Left lung (tissue), 10 donors: ENCODE data around the gene RAMP3. TPM values are rescaled to one million over a fixed set of nuclear protein-coding genes. Genes with fewer than 3 reads are reported as not detected.
A peak's percentile ranks its signal among the peaks of the same experiment; 100 is the strongest.

Experiments
- ATAC-seq: fragments of 200-7000 bp; cut with Tn5 transposase; one replicate; pipeline ENCODE4 v1.9.1; 2020; ENCODE audit warnings: moderate library complexity
- DNase-seq, 4 donors: peaks; one replicate each; pipeline ENCODE4 v3.0.0-alpha.2; 2013 to 2020
- H3K27ac ChIP-seq, 2 donors: fragments of 200-600 bp; sonication (generic) in 1 of 2; one replicate each; pipeline versions ENCODE4 v1.5.0 to v1.8.0; 2020 to 2021
- H3K27me3 ChIP-seq, 2 donors: fragments of 200-600 bp; sonication (generic) in 1 of 2; one replicate each; pipeline versions ENCODE4 v1.5.0 to v1.8.0; 2020 to 2021
- H3K36me3 ChIP-seq, 2 donors: fragments of 200-600 bp; sonication (generic) in 1 of 2; one replicate each; pipeline versions ENCODE4 v1.5.0 to v1.8.0; 2020 to 2021
- H3K4me1 ChIP-seq, 2 donors: fragments of 200-600 bp; one replicate each; pipeline ENCODE4 v1.8.0; 2021
- H3K4me3 ChIP-seq, 2 donors: fragments of 200-600 bp; sonication (generic) in 1 of 2; one replicate each; pipeline versions ENCODE4 v1.5.0 to v1.8.0; 2020 to 2021; ENCODE audit warnings: mild to moderate bottlenecking in 1 of 2
- H3K9me3 ChIP-seq, 2 donors: fragments of 200-600 bp; sonication (generic) in 1 of 2; one replicate each; pipeline versions ENCODE4 v1.5.0 to v1.8.0; 2020 to 2021
- CTCF ChIP-seq, 2 donors: fragments of 200-600 bp; sonication (generic) in 1 of 2; IDR thresholded peaks; one replicate each; pipeline versions ENCODE4 v1.5.0 to v1.8.0; 2021; ENCODE audit warnings: antibody characterized with exemption in 2 of 2
- intact Hi-C, 2 donors: fragments of 100-400 bp; cut with DNase I; formaldehyde crosslinking; loops; one replicate each; pipeline versions ENCODE4 v1.11.2 to v1.14.2; 2022
- polyA plus RNA-seq, 6 donors: library from polyadenylated mRNA; unstranded; fragments of 120-200 nt; gene quantifications; one replicate each; pipeline ENCODE4 v1.2.1, GENCODE V29; 2013; ENCODE audit not compliant: insufficient read length in 6 of 6
- total RNA-seq, 2 donors: library from RNA; stranded (reverse); fragmentation: NEBNext Ultra II Directional; extraction: Animal tissue kit (Norgen Biotek cat#: 25700); gene quantifications; one replicate each; pipeline ENCODE4 v1.2.1, GENCODE V29; 2021
- donor health status: DM: no; HTN: yes; CAD: no.
- donor health status: DM: no; HTN: no; CAD: no.

RAMP3 gene
- total and polyA plus RNA-seq, 8 donors: 12.5 to 89.9 (median 23.2) TPM

- intact Hi-C loops: loop anchor here in 1 of 2 donors (10.0 kb wide), 2 partner anchors 166 to 276 kb away; no protein-coding TSS in a partner anchor
- H3K27ac ChIP-seq: no peak overlapping the region
- no peak for DNase-seq
- H3K36me3 ChIP-seq: no peaks in the 10 kb centered on the region
- no peaks in the 10 kb centered on the region for H3K4me1 ChIP-seq
- TF ChIP-seq CTCF (IDR thresholded peaks at IDR 0.05): no peak
- H3K4me3 ChIP-seq: no peak overlapping the region
- ATAC-seq: no peak
- no peaks in the 10 kb centered on the region for H3K27me3 ChIP-seq
- H3K9me3 ChIP-seq: no peaks in the 10 kb centered on the region
Measured at GRCh38 chr7:45130910-45131309, 26.7 kb upstream of the RAMP3 start.

GRCh38 chr7:45131891-45132290 is 25.7 kb upstream of the RAMP3 start:
- DNase-seq (no peak), ATAC-seq (no peak)
- H3K4me3 ChIP-seq: no peak overlapping the region
- no peak overlapping the region for H3K27ac ChIP-seq
- TF ChIP-seq CTCF (IDR thresholded peaks at IDR 0.05): no peak
- no peaks in the 10 kb centered on the region for H3K4me1 ChIP-seq
- no peaks in the 10 kb centered on the region for H3K27me3 ChIP-seq
- H3K36me3 ChIP-seq: no peaks in the 10 kb centered on the region
- intact Hi-C loops: loop anchor here in 1 of 2 donors (10.0 kb wide), 2 partner anchors 167 to 277 kb away; no protein-coding TSS in a partner anchor
- H3K9me3 ChIP-seq: no peaks in the 10 kb centered on the region

- no peak for ATAC-seq
- intact Hi-C loops: loop anchor here in 1 of 2 donors (10.0 kb wide), 2 partner anchors 168 to 278 kb away; no protein-coding TSS in a partner anchor
Measured at GRCh38 chr7:45132708-45133320, 24.8 kb upstream of the RAMP3 start.

GRCh38 chr7:45133352-45133751 is 24.2 kb upstream of the RAMP3 start:
- Histone ChIP-seq H3K36me3 (no peaks in the 10 kb centered on the region), H3K4me3 (no peak overlapping the region), H3K27ac (no peak overlapping the region), H3K9me3 (no peaks in the 10 kb centered on the region), H3K4me1 (no peaks in the 10 kb centered on the region), H3K27me3 (peaks cover 0 to 7% of the 10 kb centered on the region in 2 donors)
- TF ChIP-seq CTCF (IDR thresholded peaks at IDR 0.05): no peak
- ATAC-seq: no peak
- no peak for DNase-seq
- intact Hi-C loops: loop anchor here in 1 of 2 donors (10.0 kb wide), 2 partner anchors 169 to 279 kb away; no protein-coding TSS in a partner anchor

More at GRCh38 chr7:45132708-45133320, 24.8 kb upstream of the RAMP3 start:
- no peak overlapping the region for H3K4me3 ChIP-seq
- no peak for TF ChIP-seq CTCF (IDR thresholded peaks at IDR 0.05)
- peaks cover 0 to 3% of the 10 kb centered on the region in 2 donors for H3K27me3 ChIP-seq
- H3K36me3 ChIP-seq: no peaks in the 10 kb centered on the region
- H3K4me1 ChIP-seq: no peaks in the 10 kb centered on the region
- H3K27ac ChIP-seq: no peak overlapping the region
- peak in 1 of 4 donors; percentile 49 for DNase-seq
- H3K9me3 ChIP-seq: no peaks in the 10 kb centered on the region

- no peak overlapping the region for H3K27ac ChIP-seq
- ATAC-seq (no peak), DNase-seq (peak in 1 of 4 donors; percentile 55)
- no peaks in the 10 kb centered on the region for H3K36me3 ChIP-seq
- H3K4me3 ChIP-seq: no peak overlapping the region
- intact Hi-C loops: loop anchor here in 1 of 2 donors (10.0 kb wide), 2 partner anchors 169 to 279 kb away; no protein-coding TSS in a partner anchor
- no peaks in the 10 kb centered on the region for H3K4me1 ChIP-seq
- peaks cover 0 to 7% of the 10 kb centered on the region in 2 donors for H3K27me3 ChIP-seq
- H3K9me3 ChIP-seq: no peaks in the 10 kb centered on the region
- no peak for TF ChIP-seq CTCF (IDR thresholded peaks at IDR 0.05)
Measured at GRCh38 chr7:45133877-45134276, 23.7 kb upstream of the RAMP3 start.
